ENCODE measurements around the gene SETDB2.
"Not testable (repeated sequence)": the region's sequence is repeated elsewhere in the genome, so short reads cannot be mapped to it uniquely, and the experiment has no call there.

The SETDB2 gene

GRCh38 chr13:49494645-49495044, 50.6 kb downstream of the SETDB2 start:
- no peak for FAIRE-seq
- TF ChIP-seq POU2F2 (IDR thresholded peaks at IDR 0.05; ENCODE audit: low read depth, low read length): no peak
- TF ChIP-seq PAX5 (IDR thresholded peaks at IDR 0.05; ENCODE audit: insufficient read depth, low read length, severe bottlenecking): no peak
- TF ChIP-seq SPI1 (IDR thresholded peaks at IDR 0.05; ENCODE audit: low read depth, low read length): no peak
- no peak for DNase-seq (ENCODE audit: insufficient read length, low spot score)

GRCh38 chr13:49495783-49496762, 52.0 kb downstream of the SETDB2 start, which contains the start of gene PHF11:
PHF11 (plus strand) TSS chr13:49495953; CDS start chr13:49496002, 49 bp downstream.
- DNase-seq (ENCODE audit: insufficient read length, low spot score) (peak; percentile 76), FAIRE-seq (peak; percentile 96)
- TF ChIP-seq TAF1 (IDR thresholded peaks at IDR 0.05; ENCODE audit: low read depth, low read length) (peak; percentile 67), SPI1 (IDR thresholded peaks at IDR 0.05; ENCODE audit: low read depth, low read length) (0 out of 2 replicates have a peak, but pooled peaks have one; percentile 8), POLR2A (IDR thresholded peaks at IDR 0.05; ENCODE audit: low read depth, low read length) (peak; percentile 81), POU2F2 (IDR thresholded peaks at IDR 0.05; ENCODE audit: low read depth, low read length) (0 out of 2 replicates have a peak, but pooled peaks have one; percentile 11), POLR2AphosphoS5 (IDR thresholded peaks at IDR 0.05; ENCODE audit: low read depth, low read length) (peak; percentile 38; the same call in 1 of the 2 replicates), PAX5 (IDR thresholded peaks at IDR 0.05; ENCODE audit: insufficient read depth, low read length, severe bottlenecking) (no peak)

GRCh38 chr13:49496837-49497236, 52.8 kb downstream of the SETDB2 start:
- FAIRE-seq: peak; percentile 65
- DNase-seq (ENCODE audit: insufficient read length, low spot score): not testable (repeated sequence)

- FAIRE-seq: peak; percentile 28
- TF ChIP-seq POU2F2 (IDR thresholded peaks at IDR 0.05; ENCODE audit: low read depth, low read length): no peak
- TF ChIP-seq SPI1 (IDR thresholded peaks at IDR 0.05; ENCODE audit: low read depth, low read length): no peak
- no peak for TF ChIP-seq TAF1 (IDR thresholded peaks at IDR 0.05; ENCODE audit: low read depth, low read length)
- TF ChIP-seq POLR2AphosphoS5 (IDR thresholded peaks at IDR 0.05; ENCODE audit: low read depth, low read length): no peak
- no peak for TF ChIP-seq PAX5 (IDR thresholded peaks at IDR 0.05; ENCODE audit: insufficient read depth, low read length, severe bottlenecking)
- no peak for TF ChIP-seq POLR2A (IDR thresholded peaks at IDR 0.05; ENCODE audit: low read depth, low read length)
- no peak for DNase-seq (ENCODE audit: insufficient read length, low spot score)
Observed at GRCh38 chr13:49497272-49497671, 53.2 kb downstream of the SETDB2 start.

- peak; percentile 75 for FAIRE-seq
- DNase-seq (ENCODE audit: insufficient read length, low spot score): no peak
Observed at GRCh38 chr13:49498206-49498605, 54.1 kb downstream of the SETDB2 start.

GRCh38 chr13:49499889-49500660, 56.0 kb downstream of the SETDB2 start:
- TF ChIP-seq POLR2A (IDR thresholded peaks at IDR 0.05; ENCODE audit: low read depth, low read length): no peak
- TF ChIP-seq POU2F2 (IDR thresholded peaks at IDR 0.05; ENCODE audit: low read depth, low read length): no peak
- no peak for TF ChIP-seq TAF1 (IDR thresholded peaks at IDR 0.05; ENCODE audit: low read depth, low read length)
- TF ChIP-seq SPI1 (IDR thresholded peaks at IDR 0.05; ENCODE audit: low read depth, low read length): no peak
- TF ChIP-seq PAX5 (IDR thresholded peaks at IDR 0.05; ENCODE audit: insufficient read depth, low read length, severe bottlenecking): no peak
- TF ChIP-seq POLR2AphosphoS5 (IDR thresholded peaks at IDR 0.05; ENCODE audit: low read depth, low read length): no peak
- no peak for DNase-seq (ENCODE audit: insufficient read length, low spot score)
- peak; percentile 63 for FAIRE-seq

More at GRCh38 chr13:49498206-49498605, 54.1 kb downstream of the SETDB2 start:
- TF ChIP-seq POU2F2 (IDR thresholded peaks at IDR 0.05; ENCODE audit: low read depth, low read length): no peak

GRCh38 chr13:49502954-49503353, 58.9 kb downstream of the SETDB2 start:
- DNase-seq (ENCODE audit: insufficient read length, low spot score) (no peak), FAIRE-seq (no peak)
- TF ChIP-seq PAX5 (IDR thresholded peaks at IDR 0.05; ENCODE audit: insufficient read depth, low read length, severe bottlenecking): no peak
- no peak for TF ChIP-seq POLR2A (IDR thresholded peaks at IDR 0.05; ENCODE audit: low read depth, low read length)
- no peak for TF ChIP-seq SPI1 (IDR thresholded peaks at IDR 0.05; ENCODE audit: low read depth, low read length)
- TF ChIP-seq TAF1 (IDR thresholded peaks at IDR 0.05; ENCODE audit: low read depth, low read length): no peak
- TF ChIP-seq POU2F2 (IDR thresholded peaks at IDR 0.05; ENCODE audit: low read depth, low read length): no peak
- no peak; the same call in 1 of the 2 replicates for TF ChIP-seq POLR2AphosphoS5 (IDR thresholded peaks at IDR 0.05; ENCODE audit: low read depth, low read length)

GRCh38 chr13:49503951-49504350, 59.9 kb downstream of the SETDB2 start:
- no peak for DNase-seq (ENCODE audit: insufficient read length, low spot score)
- no peak for FAIRE-seq
- no peak for TF ChIP-seq SPI1 (IDR thresholded peaks at IDR 0.05; ENCODE audit: low read depth, low read length)
- TF ChIP-seq POLR2AphosphoS5 (IDR thresholded peaks at IDR 0.05; ENCODE audit: low read depth, low read length): no peak
- no peak for TF ChIP-seq POLR2A (IDR thresholded peaks at IDR 0.05; ENCODE audit: low read depth, low read length)
- no peak for TF ChIP-seq PAX5 (IDR thresholded peaks at IDR 0.05; ENCODE audit: insufficient read depth, low read length, severe bottlenecking)
- TF ChIP-seq TAF1 (IDR thresholded peaks at IDR 0.05; ENCODE audit: low read depth, low read length): no peak
- no peak for TF ChIP-seq POU2F2 (IDR thresholded peaks at IDR 0.05; ENCODE audit: low read depth, low read length)

- TF ChIP-seq PAX5 (IDR thresholded peaks at IDR 0.05; ENCODE audit: insufficient read depth, low read length, severe bottlenecking) (no peak), SPI1 (IDR thresholded peaks at IDR 0.05; ENCODE audit: low read depth, low read length) (no peak), POLR2AphosphoS5 (IDR thresholded peaks at IDR 0.05; ENCODE audit: low read depth, low read length) (no peak), POLR2A (IDR thresholded peaks at IDR 0.05; ENCODE audit: low read depth, low read length) (no peak), POU2F2 (IDR thresholded peaks at IDR 0.05; ENCODE audit: low read depth, low read length) (no peak), TAF1 (IDR thresholded peaks at IDR 0.05; ENCODE audit: low read depth, low read length) (no peak)
- no peak for DNase-seq (ENCODE audit: insufficient read length, low spot score)
- no peak for FAIRE-seq
Observed at GRCh38 chr13:49512578-49512977, 68.5 kb downstream of the SETDB2 start.

All from GM12891 (cell line).